Spleen (tissue), 7 donors: ENCODE measurements around the gene DPP4.

Experiments used
- POLR2A ChIP-seq, 3 donors: fragments of 450-650 bp; IDR thresholded peaks; one replicate each; pipeline ENCODE4 v1.5.1; 2017; ENCODE audit warnings: antibody characterized with exemption in 3 of 3, mild to moderate bottlenecking in 1 of 3
- POLR2AphosphoS5 ChIP-seq, 3 donors: sonication (generic); formaldehyde crosslinking; IDR thresholded peaks; one replicate each; pipeline ENCODE4 v1.5.1; 2017; ENCODE audit warnings: antibody characterized with exemption in 3 of 3
- TF ChIP-seq, protein P1 (sequence below), 11 experiments: fragments of 200-600 bp in 7 of 11; fragments of 450-650 bp in 4 of 11; sonication (generic) in 4 of 11; IDR thresholded peaks in 8 of 11; conservative IDR thresholded peaks in 3 of 11; 1 replicate in 7 of 11; 2 replicates in 4 of 11; pipeline versions ENCODE4 v1.4.0 to v1.8.0; 2016 to 2021; ENCODE audit warnings: antibody characterized with exemption in 11 of 11, inconsistent platforms in 4 of 11, mild to moderate bottlenecking in 1 of 11
- donor health status: DM: no; HTN: no; CAD: no; lungs with moderate emphysema.
- donor health status: DM: no; HTN: no; CAD: no.
- donor health status: DM: no; HTN: no; CAD: no.

DNA sequence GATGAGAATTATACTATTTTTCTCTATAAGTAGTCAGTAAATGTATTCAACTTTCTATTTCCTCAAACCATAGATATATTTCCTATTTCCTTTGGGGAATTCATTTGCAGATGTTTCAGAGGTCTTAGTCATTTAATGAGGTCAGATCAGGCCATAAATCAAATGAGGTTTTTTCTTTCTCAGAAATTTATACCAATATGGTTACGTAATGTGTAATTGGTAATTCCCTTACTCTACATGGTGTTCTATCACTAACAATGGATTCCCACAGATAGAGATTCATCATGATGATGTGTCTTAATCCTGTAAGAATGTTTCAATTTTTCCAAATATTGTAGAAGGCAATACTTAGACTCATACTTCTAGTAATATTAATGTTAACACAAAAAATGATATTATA lies 108.0 kb downstream of the DPP4 start:
- TF ChIP-seq POLR2A (IDR thresholded peaks at IDR 0.05) (no peak), POLR2AphosphoS5 (IDR thresholded peaks at IDR 0.05) (no peak)
- TF ChIP-seq, protein P1, sequence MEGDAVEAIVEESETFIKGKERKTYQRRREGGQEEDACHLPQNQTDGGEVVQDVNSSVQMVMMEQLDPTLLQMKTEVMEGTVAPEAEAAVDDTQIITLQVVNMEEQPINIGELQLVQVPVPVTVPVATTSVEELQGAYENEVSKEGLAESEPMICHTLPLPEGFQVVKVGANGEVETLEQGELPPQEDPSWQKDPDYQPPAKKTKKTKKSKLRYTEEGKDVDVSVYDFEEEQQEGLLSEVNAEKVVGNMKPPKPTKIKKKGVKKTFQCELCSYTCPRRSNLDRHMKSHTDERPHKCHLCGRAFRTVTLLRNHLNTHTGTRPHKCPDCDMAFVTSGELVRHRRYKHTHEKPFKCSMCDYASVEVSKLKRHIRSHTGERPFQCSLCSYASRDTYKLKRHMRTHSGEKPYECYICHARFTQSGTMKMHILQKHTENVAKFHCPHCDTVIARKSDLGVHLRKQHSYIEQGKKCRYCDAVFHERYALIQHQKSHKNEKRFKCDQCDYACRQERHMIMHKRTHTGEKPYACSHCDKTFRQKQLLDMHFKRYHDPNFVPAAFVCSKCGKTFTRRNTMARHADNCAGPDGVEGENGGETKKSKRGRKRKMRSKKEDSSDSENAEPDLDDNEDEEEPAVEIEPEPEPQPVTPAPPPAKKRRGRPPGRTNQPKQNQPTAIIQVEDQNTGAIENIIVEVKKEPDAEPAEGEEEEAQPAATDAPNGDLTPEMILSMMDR (IDR thresholded peaks at IDR 0.05 in 8 of 11, conservative IDR thresholded peaks at IDR 0.05 in 3 of 11): no peak
